ENCODE results near the gene PTPN14.

Gene PTPN14

GRCh38 chr1:214467078-214467585 lies 84.3 kb downstream of the PTPN14 start:
- peak overlapping the region in 2 of 3 experiments; percentile 31 to 91 for H3K27ac Mint-ChIP-seq
- H3K36me3 Mint-ChIP-seq (ENCODE audit: low read depth): peaks cover 8% of the 10 kb centered on the region
- peaks cover 18% of the 10 kb centered on the region for H3K4me1 Mint-ChIP-seq
- TF ChIP-seq CTCF (IDR thresholded peaks at IDR 0.05; ENCODE audit: unreplicated experiment in 3 of 3): no peak
- H3K27me3 Mint-ChIP-seq (ENCODE audit: low read depth): peaks cover 5% of the 10 kb centered on the region
- H3K9me3 Mint-ChIP-seq: no peaks in the 10 kb centered on the region
- no peak overlapping the region for H3K4me3 Mint-ChIP-seq

- Mint-ChIP-seq H3K9me3 (no peaks in the 10 kb centered on the region), H3K27me3 (ENCODE audit: low read depth) (peaks cover 5% of the 10 kb centered on the region), H3K27ac (peak overlapping the region; percentile 5 to 91 (median 31)), H3K36me3 (ENCODE audit: low read depth) (peaks cover 11% of the 10 kb centered on the region), H3K4me1 (peaks cover 18% of the 10 kb centered on the region), H3K4me3 (no peak overlapping the region)
- no peak for TF ChIP-seq CTCF (IDR thresholded peaks at IDR 0.05; ENCODE audit: unreplicated experiment in 3 of 3)
These were observed 84.9 kb downstream of the PTPN14 start for GRCh38 chr1:214466403-214467077.

- no peaks in the 10 kb centered on the region for H3K9me3 Mint-ChIP-seq
- no peak overlapping the region for H3K4me3 Mint-ChIP-seq
- peaks cover 23% of the 10 kb centered on the region for H3K4me1 Mint-ChIP-seq
- H3K36me3 Mint-ChIP-seq (ENCODE audit: low read depth): peaks cover 11% of the 10 kb centered on the region
- peak overlapping the region in 1 of 3 experiments; percentile 43 for H3K27ac Mint-ChIP-seq
- TF ChIP-seq CTCF (IDR thresholded peaks at IDR 0.05; ENCODE audit: unreplicated experiment in 3 of 3): no peak
- H3K27me3 Mint-ChIP-seq (ENCODE audit: low read depth): peaks cover 5% of the 10 kb centered on the region
These were observed 86.7 kb downstream of the PTPN14 start for GRCh38 chr1:214464445-214465287.

- peaks cover 23% of the 10 kb centered on the region for H3K4me1 Mint-ChIP-seq
- no peak for TF ChIP-seq CTCF (IDR thresholded peaks at IDR 0.05; ENCODE audit: unreplicated experiment in 3 of 3)
- no peak overlapping the region for H3K4me3 Mint-ChIP-seq
- peaks cover 5% of the 10 kb centered on the region for H3K27me3 Mint-ChIP-seq (ENCODE audit: low read depth)
- peaks cover 11% of the 10 kb centered on the region for H3K36me3 Mint-ChIP-seq (ENCODE audit: low read depth)
- H3K9me3 Mint-ChIP-seq: no peaks in the 10 kb centered on the region
- no peak overlapping the region for H3K27ac Mint-ChIP-seq
These were observed 87.8 kb downstream of the PTPN14 start for GRCh38 chr1:214463596-214463995.

- Mint-ChIP-seq H3K9me3 (no peaks in the 10 kb centered on the region), H3K4me3 (no peak overlapping the region), H3K4me1 (peaks cover 23% of the 10 kb centered on the region), H3K36me3 (ENCODE audit: low read depth) (peaks cover 11% of the 10 kb centered on the region), H3K27ac (no peak overlapping the region), H3K27me3 (ENCODE audit: low read depth) (peaks cover 5% of the 10 kb centered on the region)
- no peak for TF ChIP-seq CTCF (IDR thresholded peaks at IDR 0.05; ENCODE audit: unreplicated experiment in 3 of 3)
These were observed 88.5 kb downstream of the PTPN14 start for GRCh38 chr1:214462882-214463281.

Data from nephron (organoid).